ENCODE measurements around the gene EFCAB6.

DNA sequence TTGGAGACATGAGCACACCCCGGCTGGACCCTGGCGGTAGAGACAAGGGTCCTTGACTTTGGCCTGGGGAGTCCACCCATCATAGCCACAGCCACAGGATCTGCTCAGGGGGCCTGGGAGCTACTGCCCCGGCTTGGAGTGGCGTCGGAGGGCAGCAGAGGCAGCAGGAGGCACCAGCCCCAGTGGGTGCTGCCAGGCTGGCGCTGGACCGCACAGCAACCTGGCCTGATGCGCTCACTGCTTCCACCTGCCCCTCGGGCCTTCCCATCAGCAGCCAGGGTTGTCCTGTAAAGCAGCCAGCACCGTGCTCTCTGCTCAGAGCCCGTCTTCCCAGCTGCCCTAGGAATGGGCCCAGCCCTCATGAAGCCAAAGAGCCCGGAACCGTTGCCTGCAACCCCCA is 28.3 kb upstream of the EFCAB6 start:
- TF ChIP-seq, protein P1, sequence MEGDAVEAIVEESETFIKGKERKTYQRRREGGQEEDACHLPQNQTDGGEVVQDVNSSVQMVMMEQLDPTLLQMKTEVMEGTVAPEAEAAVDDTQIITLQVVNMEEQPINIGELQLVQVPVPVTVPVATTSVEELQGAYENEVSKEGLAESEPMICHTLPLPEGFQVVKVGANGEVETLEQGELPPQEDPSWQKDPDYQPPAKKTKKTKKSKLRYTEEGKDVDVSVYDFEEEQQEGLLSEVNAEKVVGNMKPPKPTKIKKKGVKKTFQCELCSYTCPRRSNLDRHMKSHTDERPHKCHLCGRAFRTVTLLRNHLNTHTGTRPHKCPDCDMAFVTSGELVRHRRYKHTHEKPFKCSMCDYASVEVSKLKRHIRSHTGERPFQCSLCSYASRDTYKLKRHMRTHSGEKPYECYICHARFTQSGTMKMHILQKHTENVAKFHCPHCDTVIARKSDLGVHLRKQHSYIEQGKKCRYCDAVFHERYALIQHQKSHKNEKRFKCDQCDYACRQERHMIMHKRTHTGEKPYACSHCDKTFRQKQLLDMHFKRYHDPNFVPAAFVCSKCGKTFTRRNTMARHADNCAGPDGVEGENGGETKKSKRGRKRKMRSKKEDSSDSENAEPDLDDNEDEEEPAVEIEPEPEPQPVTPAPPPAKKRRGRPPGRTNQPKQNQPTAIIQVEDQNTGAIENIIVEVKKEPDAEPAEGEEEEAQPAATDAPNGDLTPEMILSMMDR (IDR thresholded peaks at IDR 0.05; ENCODE audit: low read depth, low read length, poor library complexity, severe bottlenecking) = no peak
- no peak for TF ChIP-seq EZH2phosphoT487 (IDR thresholded peaks at IDR 0.05; ENCODE audit: borderline replicate concordance, low read length)

All from DOHH2 (cell line).